ENCODE results near the gene TMIGD2. TPM values are rescaled to one million over a fixed set of nuclear protein-coding genes. Genes with fewer than 3 reads are reported as not detected.
"Not testable (repeated sequence)": the region's sequence is repeated elsewhere in the genome, so short reads cannot be mapped to it uniquely, and the experiment has no call there.

Gene TMIGD2
- polyA plus RNA-seq, 4 donors = 1.2 to 6.2 (median 3.2) TPM

- H3K4me3 ChIP-seq (ENCODE audit: low read depth in 1 of 3, low read length in 3 of 3); H3K27ac ChIP-seq (ENCODE audit: low read depth in 1 of 3, low read length in 2 of 3); H3K4me1 ChIP-seq (ENCODE audit: control insufficient read depth in 3 of 3, insufficient read depth in 2 of 3, low read depth in 1 of 3, low read length in 2 of 3); H3K9me3 ChIP-seq (ENCODE audit: control insufficient read depth in 2 of 2, insufficient read depth in 1 of 2, low read depth in 1 of 2, low read length in 1 of 2); H3K36me3 ChIP-seq (ENCODE audit: control insufficient read depth in 3 of 3, insufficient read depth in 2 of 3, low read depth in 1 of 3, low read length in 3 of 3); DNase-seq; FAIRE-seq: not testable (repeated sequence)
- WGBS, 3 donors = 91 to 92% (median 91%) methylated on average over 4 of the region's 4 CpGs
- H3K27me3 ChIP-seq (ENCODE audit: control insufficient read depth in 3 of 3, insufficient read depth in 3 of 3, low read length in 3 of 3) = peaks cover 0 to 17% (median under 1%) of the 10 kb centered on the region in 3 donors
These were observed 16.0 kb downstream of the TMIGD2 start for GRCh38 chr19:4286141-4286540.

- H3K4me1 ChIP-seq (ENCODE audit: control insufficient read depth in 3 of 3, insufficient read depth in 2 of 3, low read depth in 1 of 3, low read length in 2 of 3) = peaks cover 0 to 10% (median 0%) of the 10 kb centered on the region in 3 donors
- peaks cover 3 to 26% (median 9%) of the 10 kb centered on the region in 3 donors for H3K27me3 ChIP-seq (ENCODE audit: control insufficient read depth in 3 of 3, insufficient read depth in 3 of 3, low read length in 3 of 3)
- no peaks in the 10 kb centered on the region for H3K9me3 ChIP-seq (ENCODE audit: control insufficient read depth in 2 of 2, insufficient read depth in 1 of 2, low read depth in 1 of 2, low read length in 1 of 2)
- H3K4me3 ChIP-seq (ENCODE audit: low read depth in 1 of 3, low read length in 3 of 3) = peak overlapping the region in 2 of 3 donors; percentile 41 to 57
- FAIRE-seq (no peak), DNase-seq (no peak)
- no peaks in the 10 kb centered on the region for H3K36me3 ChIP-seq (ENCODE audit: control insufficient read depth in 3 of 3, insufficient read depth in 2 of 3, low read depth in 1 of 3, low read length in 3 of 3)
- 38 to 62% (median 44%) methylated on average over 6 of the region's 6 CpGs for WGBS, 3 donors
- peak overlapping the region in 1 of 3 donors; percentile 46 for H3K27ac ChIP-seq (ENCODE audit: low read depth in 1 of 3, low read length in 2 of 3)
These were observed 17.2 kb downstream of the TMIGD2 start for GRCh38 chr19:4284974-4285373.

DNA sequence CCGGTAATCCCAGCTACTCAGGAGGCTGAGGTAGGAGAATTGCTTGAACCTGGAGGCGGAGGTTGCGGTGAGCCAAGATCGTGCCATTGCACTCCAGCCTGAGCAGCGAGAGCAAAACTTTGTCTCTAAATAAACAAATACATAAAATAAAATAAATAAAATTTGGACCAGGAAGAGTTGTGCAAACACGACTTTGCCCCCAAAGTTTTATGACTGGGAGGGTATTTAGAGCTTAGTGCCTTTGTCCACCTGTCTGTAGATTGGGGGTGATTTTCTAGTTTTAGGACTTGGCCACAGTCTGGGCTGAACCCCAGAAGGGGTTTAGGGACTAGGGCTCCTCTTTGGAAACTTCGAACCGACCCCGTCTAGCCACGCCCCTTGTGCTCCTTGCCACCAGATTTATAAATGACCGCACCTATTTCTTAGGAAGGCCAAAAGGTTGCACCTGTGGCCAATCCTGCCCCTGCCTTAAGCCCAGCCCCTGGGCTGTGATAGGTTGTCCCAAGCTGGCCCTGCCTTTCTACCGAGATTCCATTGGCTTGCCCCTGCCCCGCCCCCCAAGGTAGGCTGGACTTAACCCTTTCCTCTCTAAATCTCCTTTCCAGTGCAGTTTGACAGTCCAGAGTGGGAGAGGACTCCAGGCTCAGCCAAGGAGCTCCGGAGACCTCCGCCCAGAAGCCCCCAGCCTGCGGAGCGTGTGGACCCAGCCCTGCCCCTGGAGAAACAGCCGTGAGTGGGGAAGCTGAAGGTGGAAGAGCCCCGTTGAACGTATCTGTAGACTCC, 17.8 kb downstream of the TMIGD2 start:
- Histone ChIP-seq H3K9me3 (ENCODE audit: control insufficient read depth in 2 of 2, insufficient read depth in 1 of 2, low read depth in 1 of 2, low read length in 1 of 2) (no peaks in the 10 kb centered on the region), H3K4me3 (ENCODE audit: low read depth in 1 of 3, low read length in 3 of 3) (peak overlapping the region in 2 of 3 donors; percentile 41 to 57), H3K27ac (ENCODE audit: low read depth in 1 of 3, low read length in 2 of 3) (peak overlapping the region in 2 of 3 donors; percentile 46 to 47), H3K27me3 (ENCODE audit: control insufficient read depth in 3 of 3, insufficient read depth in 3 of 3, low read length in 3 of 3) (peaks cover 9 to 32% (median 13%) of the 10 kb centered on the region in 3 donors), H3K36me3 (ENCODE audit: control insufficient read depth in 3 of 3, insufficient read depth in 2 of 3, low read depth in 1 of 3, low read length in 3 of 3) (no peaks in the 10 kb centered on the region), H3K4me1 (ENCODE audit: control insufficient read depth in 3 of 3, insufficient read depth in 2 of 3, low read depth in 1 of 3, low read length in 2 of 3) (peaks cover 0 to 10% (median 0%) of the 10 kb centered on the region in 3 donors)
- FAIRE-seq = no peak
- 18 to 35% (median 28%) methylated on average over 20 of the region's 20 CpGs for WGBS, 3 donors
- DNase-seq = peak; percentile 87 to 97

- FAIRE-seq (no peak), DNase-seq (no peak)
- H3K4me1 ChIP-seq (ENCODE audit: control insufficient read depth in 3 of 3, insufficient read depth in 2 of 3, low read depth in 1 of 3, low read length in 2 of 3) = peaks cover 0 to 5% (median 0%) of the 10 kb centered on the region in 3 donors
- no peak overlapping the region for H3K27ac ChIP-seq (ENCODE audit: low read depth in 1 of 3, low read length in 2 of 3)
- peaks cover 11 to 52% (median 16%) of the 10 kb centered on the region in 3 donors for H3K27me3 ChIP-seq (ENCODE audit: control insufficient read depth in 3 of 3, insufficient read depth in 3 of 3, low read length in 3 of 3)
- H3K36me3 ChIP-seq (ENCODE audit: control insufficient read depth in 3 of 3, insufficient read depth in 2 of 3, low read depth in 1 of 3, low read length in 3 of 3) = no peaks in the 10 kb centered on the region
- WGBS, 3 donors = 4 to 11% (median 8%) methylated on average over 53 to 71 of the region's 71 CpGs
- H3K9me3 ChIP-seq (ENCODE audit: control insufficient read depth in 2 of 2, insufficient read depth in 1 of 2, low read depth in 1 of 2, low read length in 1 of 2) = no peaks in the 10 kb centered on the region
- no peak overlapping the region for H3K4me3 ChIP-seq (ENCODE audit: low read depth in 1 of 3, low read length in 3 of 3)
These were observed 22.4 kb downstream of the TMIGD2 start for GRCh38 chr19:4279530-4280422.

- no peak overlapping the region for H3K27ac ChIP-seq (ENCODE audit: low read depth in 1 of 3, low read length in 2 of 3)
- H3K9me3 ChIP-seq (ENCODE audit: control insufficient read depth in 2 of 2, insufficient read depth in 1 of 2, low read depth in 1 of 2, low read length in 1 of 2) = no peaks in the 10 kb centered on the region
- peaks cover 0 to under 1% (median 0%) of the 10 kb centered on the region in 3 donors for H3K4me1 ChIP-seq (ENCODE audit: control insufficient read depth in 3 of 3, insufficient read depth in 2 of 3, low read depth in 1 of 3, low read length in 2 of 3)
- peaks cover 11 to 52% (median 16%) of the 10 kb centered on the region in 3 donors for H3K27me3 ChIP-seq (ENCODE audit: control insufficient read depth in 3 of 3, insufficient read depth in 3 of 3, low read length in 3 of 3)
- 1 to 3% (median 1%) methylated on average over 8 to 30 of the region's 30 CpGs for WGBS, 3 donors
- peak overlapping the region in 1 of 3 donors; percentile 13 for H3K4me3 ChIP-seq (ENCODE audit: low read depth in 1 of 3, low read length in 3 of 3)
- FAIRE-seq (no peak), DNase-seq (no peak)
- H3K36me3 ChIP-seq (ENCODE audit: control insufficient read depth in 3 of 3, insufficient read depth in 2 of 3, low read depth in 1 of 3, low read length in 3 of 3) = no peaks in the 10 kb centered on the region
These were observed 23.0 kb downstream of the TMIGD2 start for GRCh38 chr19:4279267-4279529.

- FAIRE-seq = no peak
- H3K9me3 ChIP-seq (ENCODE audit: control insufficient read depth in 2 of 2, insufficient read depth in 1 of 2, low read depth in 1 of 2, low read length in 1 of 2) = no peaks in the 10 kb centered on the region
These were observed 23.5 kb downstream of the TMIGD2 start, which contains the start of gene SHD for GRCh38 chr19:4278419-4279266. Gene SHD (plus strand): TSS chr19:4279266. CDS start chr19:4280064, 798 bp downstream.

DNA sequence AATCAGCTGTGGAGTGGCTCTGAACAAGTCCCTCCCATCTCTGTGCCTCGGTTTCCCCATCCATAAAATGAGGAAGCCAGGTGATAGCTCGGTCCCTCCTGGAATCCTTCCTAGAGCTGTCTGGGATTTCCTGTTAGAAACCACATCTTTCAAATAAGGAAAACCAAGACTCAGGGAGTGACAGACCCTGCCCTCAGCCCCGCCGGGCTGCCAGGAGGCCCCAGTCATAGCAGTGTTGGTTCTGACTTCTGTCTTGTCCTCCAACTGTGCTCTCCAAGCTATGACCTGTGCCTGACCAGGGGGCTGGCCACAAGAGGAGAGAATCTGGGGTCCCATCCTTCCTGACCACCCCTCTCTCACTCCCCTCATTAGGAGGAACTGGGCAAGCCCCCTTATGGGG, 24.2 kb downstream of the TMIGD2 start:
- Histone ChIP-seq H3K4me1 (ENCODE audit: control insufficient read depth in 3 of 3, insufficient read depth in 2 of 3, low read depth in 1 of 3, low read length in 2 of 3) (no peaks in the 10 kb centered on the region), H3K9me3 (ENCODE audit: control insufficient read depth in 2 of 2, insufficient read depth in 1 of 2, low read depth in 1 of 2, low read length in 1 of 2) (no peaks in the 10 kb centered on the region), H3K27me3 (ENCODE audit: control insufficient read depth in 3 of 3, insufficient read depth in 3 of 3, low read length in 3 of 3) (peaks cover 11 to 49% (median 16%) of the 10 kb centered on the region in 3 donors), H3K27ac (ENCODE audit: low read depth in 1 of 3, low read length in 2 of 3) (no peak overlapping the region), H3K4me3 (ENCODE audit: low read depth in 1 of 3, low read length in 3 of 3) (no peak overlapping the region), H3K36me3 (ENCODE audit: control insufficient read depth in 3 of 3, insufficient read depth in 2 of 3, low read depth in 1 of 3, low read length in 3 of 3) (peaks cover 0 to 4% (median 0%) of the 10 kb centered on the region in 3 donors)
- no peak for DNase-seq
- WGBS, 3 donors = 15 to 28% (median 25%) methylated on average over 4 of the region's 4 CpGs
- FAIRE-seq = no peak

More at GRCh38 chr19:4278419-4279266, 23.5 kb downstream of the TMIGD2 start, which contains the start of gene SHD:
- H3K4me1 ChIP-seq (ENCODE audit: control insufficient read depth in 3 of 3, insufficient read depth in 2 of 3, low read depth in 1 of 3, low read length in 2 of 3) = no peaks in the 10 kb centered on the region
- WGBS, 3 donors = 2 to 3% (median 3%) methylated on average over 30 to 44 of the region's 44 CpGs
- peaks cover 11 to 52% (median 16%) of the 10 kb centered on the region in 3 donors for H3K27me3 ChIP-seq (ENCODE audit: control insufficient read depth in 3 of 3, insufficient read depth in 3 of 3, low read length in 3 of 3)
- no peak within 1 kb of the TSS for H3K27ac ChIP-seq (ENCODE audit: low read depth in 1 of 3, low read length in 2 of 3)
- H3K36me3 ChIP-seq (ENCODE audit: control insufficient read depth in 3 of 3, insufficient read depth in 2 of 3, low read depth in 1 of 3, low read length in 3 of 3) = no peaks in the 10 kb centered on the region
- DNase-seq = no peak
- peak within 1 kb of the TSS in 1 of 3 donors; percentile 13 for H3K4me3 ChIP-seq (ENCODE audit: low read depth in 1 of 3, low read length in 3 of 3)
